Activated CD4-positive, alpha-beta T cell treated with anti-CD3 and anti-CD28 coated beads, Interleukin-2, amount 50 U/mL, for 4 hours (primary cell): Measurements from ENCODE around the gene TMEM273.
A peak's percentile ranks its signal among the peaks of the same experiment; 100 is the strongest.
"Not testable (repeated sequence)": the region's sequence is repeated elsewhere in the genome, so short reads cannot be mapped to it uniquely, and the experiment has no call there.

ENCODE experiments used
- DNase-seq, 2 experiments: peaks; one replicate each; pipeline ENCODE4 v3.0.0-alpha.2; 2020

TMEM273 gene

DNA sequence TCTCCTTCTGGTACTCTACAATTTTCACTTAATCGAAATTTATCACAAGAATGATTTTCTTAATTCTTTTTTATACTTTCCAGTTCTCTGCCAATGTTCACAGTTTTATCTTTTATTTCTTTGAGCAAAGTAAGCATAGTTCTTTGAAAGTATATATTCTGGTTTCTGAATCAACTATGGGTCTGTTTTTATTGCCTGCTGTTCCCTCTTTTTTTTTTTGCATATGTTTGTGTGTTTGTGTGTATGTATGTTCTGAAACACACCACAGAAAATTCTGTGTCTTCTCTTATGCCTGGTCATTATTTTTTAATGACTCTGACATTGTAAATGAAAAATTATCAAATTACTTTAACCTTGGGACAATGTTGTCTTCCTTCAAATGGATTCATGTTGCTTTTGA is 15.9 kb upstream of the TMEM273 start:
- no peak for DNase-seq

DNA sequence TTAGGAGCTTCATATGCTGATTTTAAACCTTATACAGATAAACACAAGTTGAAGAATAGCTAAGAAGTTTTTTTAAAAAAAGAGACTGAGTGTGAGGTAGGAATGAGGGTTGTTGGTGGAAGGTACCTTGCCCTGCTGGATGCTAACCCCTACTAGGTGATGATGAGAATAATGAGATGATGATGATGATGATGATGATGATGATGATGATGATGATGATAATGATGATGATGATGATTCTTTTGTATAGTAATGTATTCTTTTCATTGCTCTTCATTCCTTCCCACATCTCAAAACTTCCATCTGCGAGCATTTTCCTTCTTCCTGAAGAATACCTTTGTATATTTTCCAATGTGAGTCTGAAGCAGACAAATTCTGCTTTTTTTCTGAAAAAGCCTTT is 14.1 kb upstream of the TMEM273 start:
- DNase-seq, result no peak

DNA sequence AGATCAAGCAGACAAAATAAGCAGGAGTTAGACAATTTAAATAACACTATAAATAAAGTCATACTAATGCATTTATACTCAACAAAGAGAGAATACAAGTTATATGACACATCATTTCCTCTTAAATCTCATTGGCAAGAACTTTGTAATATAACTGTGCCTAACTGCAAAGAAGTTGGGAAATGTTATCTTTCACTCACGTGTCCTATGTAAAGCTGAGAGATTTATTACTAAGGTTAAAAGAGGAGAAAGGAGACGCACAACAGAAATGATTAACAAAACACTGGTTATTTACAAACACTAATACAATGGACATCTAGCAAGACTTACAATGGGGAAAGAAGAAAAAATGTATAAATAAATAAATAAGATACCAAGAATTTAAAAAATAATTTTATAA is 12.7 kb upstream of the TMEM273 start:
- DNase-seq, result no peak

DNA sequence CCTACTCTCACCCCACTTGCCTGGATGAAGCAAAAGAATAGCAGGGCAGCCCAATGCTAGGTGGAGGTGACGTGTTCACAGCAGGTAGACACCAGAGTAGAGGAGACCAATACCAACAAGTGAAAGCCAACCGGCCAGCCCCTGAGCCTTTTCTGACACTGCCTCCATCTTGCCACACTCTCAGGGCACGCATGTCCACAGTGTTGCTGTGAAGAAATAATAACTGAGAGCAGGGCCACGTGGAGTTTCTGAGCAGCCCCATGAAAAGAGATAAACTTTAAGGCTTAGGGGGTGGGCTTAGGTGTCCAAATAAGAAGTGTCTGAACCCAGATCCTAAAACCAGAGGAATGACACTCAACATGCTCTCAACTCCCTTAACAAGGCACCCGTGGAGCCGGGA is 9.0 kb upstream of the TMEM273 start:
- no peak for DNase-seq

DNA sequence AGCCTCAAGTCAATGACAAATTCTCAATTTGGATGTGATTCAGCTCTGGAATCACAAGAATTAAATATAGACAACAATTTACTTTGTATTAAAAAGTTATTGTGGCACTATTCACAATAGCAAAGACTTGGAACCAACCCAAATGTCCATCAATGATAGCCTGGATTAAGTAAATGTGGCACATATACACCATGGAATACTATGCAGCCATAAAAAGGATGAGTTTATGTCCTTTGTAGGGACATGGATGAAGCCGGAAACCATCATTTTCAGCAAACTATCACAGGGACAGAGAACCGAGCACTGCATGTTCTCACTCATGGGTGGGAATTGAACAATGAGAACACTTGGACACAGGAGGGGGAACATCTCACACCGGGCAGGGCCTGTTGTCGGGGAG is 7.7 kb upstream of the TMEM273 start:
- DNase-seq, result not testable (repeated sequence)

DNA sequence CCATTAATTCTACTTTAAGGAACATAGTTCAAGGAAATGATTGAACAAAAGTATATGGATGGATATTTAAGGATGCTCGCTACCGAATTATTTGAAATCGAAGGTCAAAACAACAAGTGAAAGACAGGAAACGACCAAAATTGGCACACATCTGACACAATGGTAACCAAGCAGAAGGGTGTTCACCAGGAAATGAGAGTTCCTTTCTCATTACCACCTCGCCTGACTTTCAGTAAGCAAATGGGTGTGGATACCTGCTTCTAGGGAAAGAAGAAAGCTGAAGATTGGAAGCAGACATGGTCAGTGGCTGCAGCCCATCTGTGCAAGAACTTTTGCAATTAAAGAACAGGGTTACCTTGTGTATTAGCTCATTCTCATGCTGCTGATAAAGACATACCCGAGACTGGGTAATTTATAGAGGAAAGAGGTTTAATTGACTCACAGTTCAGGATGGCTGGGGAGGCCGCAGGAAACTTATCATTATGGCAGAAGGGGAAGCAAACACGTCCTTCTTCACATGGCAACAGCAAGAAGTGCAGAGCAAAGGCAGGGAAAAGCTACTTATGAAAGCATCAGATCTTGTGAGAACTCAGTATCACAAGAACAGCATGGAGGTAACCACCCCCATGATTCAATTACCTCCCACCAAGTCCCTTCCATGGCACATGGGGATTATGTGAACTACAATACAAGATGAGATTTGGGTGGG is 6.2 kb upstream of the TMEM273 start:
- DNase-seq, result no peak

DNA sequence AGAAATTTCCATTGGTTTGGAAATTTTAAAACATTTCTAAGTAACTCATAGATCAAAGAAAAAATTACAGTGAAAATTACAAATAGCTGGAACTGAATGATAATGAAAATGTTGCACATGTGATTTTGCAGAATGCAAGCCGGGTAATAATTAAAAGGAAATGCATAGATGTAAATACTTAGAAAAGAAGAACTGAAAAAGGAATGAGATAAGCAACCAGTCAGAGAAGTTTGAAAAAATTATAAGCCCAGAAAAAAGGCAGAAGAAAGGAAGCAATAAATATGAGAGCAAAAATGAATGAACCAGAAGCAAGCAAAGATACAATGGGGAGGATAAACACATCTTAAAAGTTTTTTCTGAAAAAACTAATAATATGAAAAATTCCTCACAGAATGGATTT is 3.2 kb upstream of the TMEM273 start:
- DNase-seq, result no peak

DNA sequence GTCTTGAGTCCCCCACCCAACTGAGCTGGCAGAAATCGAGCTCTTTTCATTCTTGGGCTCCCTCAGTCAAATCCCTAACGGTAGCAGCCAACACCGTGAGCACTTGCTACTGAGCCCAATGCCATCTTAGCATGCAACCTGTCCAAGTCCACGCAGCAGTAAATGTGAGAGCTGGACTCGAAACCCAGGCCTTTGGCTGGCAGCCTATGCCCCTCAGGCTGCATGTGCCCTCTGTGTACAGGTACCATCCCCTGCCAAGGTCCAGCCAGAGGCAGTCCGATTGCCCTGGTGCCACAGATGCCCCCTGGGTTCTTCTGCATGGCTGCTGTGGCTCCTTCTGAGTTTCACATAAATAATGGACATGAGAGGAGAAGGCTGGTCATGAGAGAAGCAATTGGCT is 1.2 kb upstream of the TMEM273 start:
- DNase-seq, result no peak

DNA sequence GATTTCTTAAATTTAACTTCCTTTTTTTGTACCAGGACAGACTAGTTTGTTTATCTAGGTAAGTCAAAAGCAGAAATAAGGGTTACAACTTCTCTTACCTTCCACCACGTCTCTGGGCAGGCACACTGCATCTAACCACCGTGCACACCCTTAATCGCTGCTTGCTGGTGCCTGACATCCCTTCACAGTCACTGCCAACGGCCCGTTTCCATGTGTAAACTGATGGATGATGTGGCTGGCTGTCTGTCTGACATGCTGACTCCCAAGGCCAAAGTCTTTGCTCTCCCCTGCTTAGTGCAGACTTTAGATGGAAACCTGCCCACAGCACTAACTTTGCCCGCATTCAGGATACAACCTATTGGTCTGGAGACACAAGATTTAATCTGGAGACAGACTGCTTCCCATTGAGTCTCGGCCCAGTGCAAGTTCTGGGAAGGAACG is 1.1 kb downstream of the TMEM273 start:
- no peak for DNase-seq

DNA sequence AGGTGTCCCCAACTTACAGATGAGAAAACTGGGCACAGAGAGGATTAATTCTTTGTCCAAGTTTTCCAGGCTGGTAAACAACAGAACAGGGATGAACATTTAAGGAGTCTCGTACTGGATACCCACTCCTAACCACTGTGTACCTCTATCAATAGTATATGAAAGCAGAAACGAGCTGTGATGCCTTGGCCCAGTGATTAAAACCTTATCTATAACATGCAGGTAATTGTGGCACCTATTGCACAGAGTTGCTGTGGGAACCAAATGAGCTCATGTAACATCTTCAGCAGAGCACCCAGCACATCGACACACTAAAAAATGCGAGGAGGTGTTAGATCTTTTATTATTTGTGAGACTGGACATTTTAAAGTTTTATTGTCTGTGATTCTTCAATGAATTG is 1.6 kb downstream of the TMEM273 start:
- DNase-seq, result no peak

DNA sequence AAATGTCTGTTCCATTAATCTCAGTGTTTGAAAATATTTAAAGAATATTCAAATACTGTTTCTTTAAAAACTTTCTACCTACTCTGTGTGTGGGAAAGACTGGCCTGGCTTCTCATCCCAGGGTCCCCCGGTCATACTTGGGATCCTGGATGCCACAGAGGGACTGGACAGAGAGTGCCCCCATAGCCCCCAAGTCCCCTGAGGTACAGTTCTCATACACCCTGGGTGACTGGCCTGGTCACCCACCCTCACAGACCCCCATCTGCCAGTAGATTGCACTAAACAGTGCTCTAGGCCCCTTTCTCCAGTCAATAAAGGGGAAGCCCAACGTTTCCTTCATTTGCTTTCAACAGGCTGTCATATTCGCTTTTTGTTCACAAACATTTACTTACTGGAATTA is 3.0 kb downstream of the TMEM273 start:
- DNase-seq, result no peak

DNA sequence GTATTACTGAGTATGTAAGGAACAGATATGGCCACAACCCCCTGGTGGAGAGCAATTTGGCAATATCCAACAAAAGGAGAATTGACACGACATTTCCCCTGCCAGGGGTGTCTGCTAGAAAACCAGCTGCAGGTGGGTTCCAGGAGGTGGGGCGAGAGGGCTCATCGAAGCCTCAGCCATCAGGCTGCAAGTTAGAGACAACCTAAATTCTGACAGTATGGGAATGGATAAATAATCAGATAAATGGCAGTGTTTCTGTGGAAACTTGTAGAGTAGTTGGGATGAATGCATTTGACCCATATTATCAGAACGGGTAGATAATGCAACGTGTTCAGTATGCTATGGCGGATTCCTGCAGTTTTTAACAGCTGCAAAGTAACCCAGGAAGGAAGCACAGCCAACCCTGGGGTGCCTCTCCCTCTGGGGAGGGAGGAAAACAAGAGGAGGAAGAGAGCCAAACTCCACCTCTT is 3.5 kb downstream of the TMEM273 start:
- no peak for DNase-seq

DNA sequence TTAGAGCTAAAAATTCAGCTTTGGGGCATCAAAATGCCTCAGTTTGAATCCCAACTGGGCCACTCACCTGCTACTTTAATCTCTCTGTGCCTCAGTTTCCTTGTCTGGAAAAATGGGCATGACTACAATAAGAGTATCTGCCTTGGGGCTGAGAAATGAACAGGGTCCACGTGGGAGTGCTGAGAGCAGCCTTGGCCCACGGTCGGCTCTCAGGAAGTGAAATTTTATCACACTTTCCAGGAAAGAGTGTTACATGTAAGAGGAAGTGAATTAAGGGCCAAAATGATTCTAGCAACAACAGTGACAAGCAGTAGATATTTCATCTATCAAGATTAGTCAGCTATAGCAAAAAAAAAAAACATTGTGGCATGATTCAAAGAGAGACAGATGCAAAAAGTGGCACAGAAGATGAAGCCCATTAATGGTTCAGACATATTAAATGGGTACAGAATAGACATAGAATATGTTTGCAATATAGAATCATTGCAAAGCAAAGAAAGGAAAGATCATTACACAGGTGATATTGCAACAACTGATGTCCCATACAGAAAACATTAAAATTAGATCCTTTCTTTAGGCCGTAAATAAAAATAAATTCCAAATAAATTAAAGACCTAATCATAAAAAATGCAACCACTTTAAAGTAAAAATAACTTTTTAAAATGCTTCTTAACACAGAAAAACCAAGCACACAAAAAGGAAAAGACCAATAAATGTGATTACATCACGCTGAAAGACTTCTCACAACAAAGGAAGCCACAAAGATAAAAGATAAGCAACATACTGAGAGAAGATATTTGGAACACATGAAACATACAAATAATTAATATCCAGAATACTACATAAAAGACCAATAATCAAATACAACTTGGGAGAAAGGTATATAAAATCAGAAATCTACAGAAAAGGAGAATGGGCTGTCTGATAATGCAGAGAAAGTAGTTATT is 4.3 kb downstream of the TMEM273 start:
- DNase-seq, result no peak

DNA sequence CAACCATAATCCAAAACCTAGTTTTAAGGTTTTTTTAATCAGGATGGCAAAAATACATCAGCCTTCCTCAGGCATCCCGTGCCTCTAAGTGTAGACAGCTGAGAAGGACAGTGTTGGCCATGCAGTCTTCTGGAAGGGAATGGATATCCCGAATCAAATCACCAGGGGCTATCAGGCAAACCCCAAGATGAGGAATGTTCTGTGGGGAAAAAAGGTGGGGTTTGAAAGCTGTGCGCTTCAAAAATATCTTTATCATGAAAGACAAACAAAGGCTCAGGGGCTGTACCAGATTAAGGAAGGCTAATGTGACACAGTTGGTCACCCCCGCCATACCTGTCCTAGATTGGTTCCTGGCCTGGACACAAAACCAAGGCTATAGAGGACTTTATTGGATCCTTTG is 5.4 kb downstream of the TMEM273 start:
- no peak for DNase-seq

DNA sequence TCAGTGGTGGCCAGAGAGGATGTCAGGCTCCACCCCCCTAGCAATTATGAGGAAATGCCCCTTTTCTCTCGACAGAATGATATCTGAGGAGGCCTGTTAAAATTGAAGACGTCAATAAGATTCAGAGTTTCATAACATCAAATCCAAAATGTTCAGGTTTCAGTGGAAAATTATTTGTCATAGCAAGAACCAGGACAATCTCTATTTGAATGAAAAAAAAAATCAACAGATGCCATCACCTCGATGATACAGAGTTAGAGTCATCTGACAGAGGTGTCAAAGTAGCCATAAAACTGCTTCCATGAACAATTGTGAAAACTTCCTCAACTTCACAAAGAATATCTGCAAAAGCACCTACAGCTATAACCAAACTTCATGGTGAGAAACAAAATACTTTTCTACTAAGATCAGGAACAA is 7.7 kb downstream of the TMEM273 start:
- no peak for DNase-seq

DNA sequence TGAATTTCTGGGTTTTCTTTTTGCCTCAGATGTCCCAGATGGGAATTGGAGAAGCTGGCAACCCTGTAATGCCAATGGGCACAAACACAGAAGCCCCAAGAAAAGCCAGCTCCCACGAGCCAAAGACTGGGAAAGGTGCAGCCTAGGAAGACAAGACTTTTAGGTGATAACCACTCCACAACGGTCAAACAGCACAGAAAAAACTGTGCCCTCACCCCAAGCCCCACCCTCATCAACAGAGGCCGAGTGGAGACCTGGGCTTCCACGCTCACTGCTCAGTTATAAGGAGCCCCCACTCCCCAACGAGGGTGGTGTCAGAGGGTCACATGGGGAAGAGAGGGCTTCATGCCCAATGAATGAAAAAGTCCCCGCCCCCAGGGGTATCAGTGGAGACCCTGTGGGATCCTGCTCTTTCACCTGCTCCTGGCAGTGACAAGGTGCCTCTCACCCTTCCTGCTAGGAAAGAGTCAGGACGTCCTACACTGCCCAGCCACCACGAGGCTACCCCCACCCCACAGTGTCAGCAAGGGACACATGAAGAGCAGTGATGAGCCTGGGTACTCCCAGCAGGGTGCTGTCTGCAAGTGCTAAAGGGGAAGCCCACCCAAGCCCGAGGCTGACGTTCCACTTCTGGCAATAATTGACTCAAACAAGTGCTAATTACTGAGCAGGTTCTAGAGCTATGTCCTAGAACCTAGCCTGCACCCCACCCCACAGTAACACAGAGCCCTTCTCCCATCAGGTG is 8.3 kb downstream of the TMEM273 start:
- no peak for DNase-seq

DNA sequence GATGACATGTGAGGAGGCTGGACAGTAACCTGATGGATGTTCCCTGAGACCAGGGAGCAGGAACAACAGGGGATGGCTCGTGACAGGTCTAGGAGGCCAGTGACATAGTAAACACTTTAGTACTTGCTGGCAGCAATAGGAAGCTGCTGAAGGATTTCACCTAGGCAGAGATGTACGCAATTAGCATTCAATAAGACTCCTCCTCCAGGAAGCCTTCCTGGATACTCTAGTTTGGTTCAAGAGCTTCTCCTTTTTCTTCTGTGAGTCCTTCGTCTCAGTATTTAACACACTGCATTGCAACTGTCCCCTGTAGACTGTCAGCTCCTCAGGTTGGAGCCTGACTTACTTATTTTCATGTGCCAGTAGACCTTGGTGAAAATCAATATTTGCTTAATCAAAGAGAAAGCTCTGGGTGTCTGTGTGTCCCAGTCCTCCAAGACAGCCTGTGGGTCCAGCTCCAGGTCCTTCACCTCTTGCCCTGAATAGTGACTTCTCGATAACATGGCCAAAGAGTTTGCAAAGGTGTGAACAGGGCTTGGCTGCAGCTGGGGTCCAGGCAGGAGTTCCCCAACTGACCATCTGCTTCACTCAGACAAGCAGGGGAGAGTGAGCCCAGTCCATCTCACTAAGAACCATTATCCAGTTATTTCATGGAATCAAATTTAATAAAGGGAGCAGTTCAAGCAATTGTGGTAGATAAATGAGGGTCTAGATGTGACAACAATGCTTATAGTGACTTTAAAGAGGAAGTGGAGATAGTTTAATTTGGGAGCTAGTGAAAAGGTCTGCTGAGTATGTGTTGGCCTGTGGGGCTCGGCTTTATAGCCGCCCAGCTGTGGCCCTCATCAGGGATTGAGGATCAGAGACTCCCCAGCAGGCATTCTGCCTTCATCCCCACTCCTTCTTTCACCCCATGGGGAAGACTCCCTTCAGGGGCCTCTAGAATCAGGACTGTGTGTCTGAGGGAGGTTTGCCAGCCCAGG is 9.4 kb downstream of the TMEM273 start:
- no peak for DNase-seq

DNA sequence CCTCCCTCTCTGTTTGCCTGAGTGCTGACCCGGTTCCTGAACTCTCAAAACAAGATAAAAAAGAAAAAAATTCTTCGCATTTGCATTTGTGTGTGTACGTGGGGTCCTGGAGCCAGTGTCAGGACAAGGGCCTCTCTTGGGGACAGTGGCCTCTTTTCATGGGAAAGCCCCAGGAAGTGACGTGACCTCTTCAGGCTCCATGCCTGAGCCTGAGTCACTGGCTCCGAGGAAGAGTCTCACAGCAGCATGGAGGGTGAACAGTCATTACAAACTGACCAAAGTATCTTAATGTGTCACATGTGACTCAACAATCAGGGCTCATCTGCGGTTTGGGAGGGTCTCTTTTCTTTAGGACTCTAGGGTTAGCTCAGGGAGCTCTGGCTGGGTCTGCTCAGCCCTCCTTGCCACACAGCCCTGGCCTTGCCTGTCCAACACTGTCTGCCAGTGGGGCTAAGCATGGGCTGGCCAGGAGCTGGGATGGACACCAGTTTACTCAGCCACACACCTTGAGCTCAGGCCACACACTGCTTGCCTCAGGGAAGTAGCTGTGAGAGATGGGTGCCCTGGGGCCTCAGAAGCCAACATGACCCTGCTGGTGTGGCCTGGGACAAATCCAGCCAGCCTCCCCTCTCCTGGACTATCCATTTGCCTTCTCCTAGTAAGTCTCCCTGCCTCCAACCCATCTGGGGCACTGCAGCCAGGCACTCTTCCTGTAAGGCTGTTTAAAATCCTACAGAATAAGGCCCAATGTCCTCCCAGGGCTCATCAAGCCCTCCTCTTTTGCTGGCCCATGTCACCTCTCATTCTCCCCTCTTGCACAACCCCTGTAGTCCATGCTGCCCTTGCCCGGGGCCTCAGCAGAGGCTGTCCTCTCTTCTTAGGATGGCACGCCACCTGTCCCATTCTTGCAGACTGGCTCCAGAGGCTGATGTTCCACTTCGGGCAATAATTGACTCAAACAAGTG is 10.5 kb downstream of the TMEM273 start:
- peak; percentile 25 to 43 for DNase-seq

DNA sequence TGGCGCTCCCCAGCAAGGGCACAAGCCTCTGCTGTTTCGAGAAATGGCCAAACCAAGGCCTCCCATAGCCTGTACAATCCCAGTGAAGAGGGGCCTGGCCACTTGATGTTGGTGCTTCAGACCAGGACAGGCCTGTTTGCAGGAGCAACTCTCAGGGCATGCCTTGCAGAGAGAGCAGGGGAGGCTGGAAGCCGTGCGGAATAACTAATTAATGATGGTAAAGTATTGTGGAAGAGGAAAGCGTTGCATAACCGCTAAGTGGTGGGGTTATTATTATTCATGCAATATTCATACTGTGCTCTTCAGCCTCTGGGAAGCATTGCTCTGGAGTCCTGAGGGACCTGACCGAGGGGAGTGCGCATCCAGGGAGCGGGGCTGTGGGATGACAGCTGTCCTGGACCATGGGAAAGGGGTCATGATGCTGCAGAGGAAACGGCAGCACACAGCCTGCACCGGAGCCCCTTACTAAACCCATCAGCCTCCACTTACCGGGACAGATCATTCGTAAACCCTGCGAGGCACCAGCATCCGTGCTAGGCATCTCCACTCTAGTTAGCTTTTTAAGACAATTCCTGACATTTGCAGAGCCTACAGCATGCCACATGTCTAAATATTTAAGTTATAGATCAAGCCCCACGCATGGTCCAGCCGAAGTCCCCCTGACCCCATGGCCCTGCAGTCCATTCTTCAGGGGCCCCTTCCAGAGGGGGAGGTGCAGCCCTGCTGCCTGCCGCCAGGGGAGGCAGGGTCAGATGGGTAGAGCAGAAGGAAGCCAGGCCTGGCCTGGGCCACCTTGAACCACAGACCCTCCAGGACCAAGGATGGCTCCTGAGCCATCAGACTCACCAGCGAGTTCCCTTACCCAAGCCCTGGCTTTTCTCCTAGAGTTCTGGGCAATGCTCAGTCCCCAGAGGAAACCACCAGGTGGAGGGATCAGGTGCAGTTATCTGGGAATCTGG is 11.6 kb downstream of the TMEM273 start:
- DNase-seq, result no peak
